GM20000 (cell line): ENCODE data around the gene MCFD2.

Experiments used
- DNase-seq: peaks from one replicate; pipeline ENCODE4 v3.0.0; 2012; ENCODE audit warnings: low spot score
- TF ChIP-seq, protein P1 (sequence below): IDR thresholded peaks from 2 replicates; pipeline ENCODE4 v1.5.1; 2012; ENCODE audit warnings: mild to moderate bottlenecking, control low read depth; ENCODE audit errors: extremely low read depth, missing control alignments

The MCFD2 gene

DNA sequence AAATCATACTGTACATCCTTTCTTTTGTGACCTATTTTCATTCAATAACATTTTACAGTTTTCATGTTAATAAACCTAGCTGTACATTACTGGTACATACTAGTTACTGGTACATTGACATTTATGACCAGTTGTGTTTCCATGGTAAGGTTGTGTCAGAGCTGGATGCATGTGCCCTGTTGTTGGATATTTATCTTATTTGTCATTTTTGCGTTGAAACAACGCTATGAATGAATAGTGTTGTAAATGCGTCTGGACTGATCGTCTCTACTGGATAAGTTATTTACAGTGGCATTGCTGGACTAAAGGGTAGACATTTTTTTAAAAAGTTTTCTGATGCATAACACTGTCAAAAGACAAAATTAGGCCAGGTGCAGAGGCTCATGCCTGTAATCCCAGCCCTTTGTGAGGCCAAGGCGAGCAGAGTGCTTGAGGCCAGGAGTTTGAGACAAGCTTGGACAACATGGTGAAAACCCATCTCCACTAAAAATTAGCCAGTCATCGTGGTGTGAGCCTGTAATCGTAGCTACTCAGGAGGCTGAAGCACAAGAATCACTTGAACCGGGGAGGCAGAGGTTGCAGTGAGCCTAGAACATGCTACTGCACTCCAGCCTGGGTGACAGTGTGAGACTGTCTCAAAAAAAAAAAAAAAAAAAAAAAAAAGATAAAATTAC, 40.2 kb downstream of the MCFD2 start:
- TF ChIP-seq, protein P1, sequence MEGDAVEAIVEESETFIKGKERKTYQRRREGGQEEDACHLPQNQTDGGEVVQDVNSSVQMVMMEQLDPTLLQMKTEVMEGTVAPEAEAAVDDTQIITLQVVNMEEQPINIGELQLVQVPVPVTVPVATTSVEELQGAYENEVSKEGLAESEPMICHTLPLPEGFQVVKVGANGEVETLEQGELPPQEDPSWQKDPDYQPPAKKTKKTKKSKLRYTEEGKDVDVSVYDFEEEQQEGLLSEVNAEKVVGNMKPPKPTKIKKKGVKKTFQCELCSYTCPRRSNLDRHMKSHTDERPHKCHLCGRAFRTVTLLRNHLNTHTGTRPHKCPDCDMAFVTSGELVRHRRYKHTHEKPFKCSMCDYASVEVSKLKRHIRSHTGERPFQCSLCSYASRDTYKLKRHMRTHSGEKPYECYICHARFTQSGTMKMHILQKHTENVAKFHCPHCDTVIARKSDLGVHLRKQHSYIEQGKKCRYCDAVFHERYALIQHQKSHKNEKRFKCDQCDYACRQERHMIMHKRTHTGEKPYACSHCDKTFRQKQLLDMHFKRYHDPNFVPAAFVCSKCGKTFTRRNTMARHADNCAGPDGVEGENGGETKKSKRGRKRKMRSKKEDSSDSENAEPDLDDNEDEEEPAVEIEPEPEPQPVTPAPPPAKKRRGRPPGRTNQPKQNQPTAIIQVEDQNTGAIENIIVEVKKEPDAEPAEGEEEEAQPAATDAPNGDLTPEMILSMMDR: no peak
- no peak for DNase-seq

DNA sequence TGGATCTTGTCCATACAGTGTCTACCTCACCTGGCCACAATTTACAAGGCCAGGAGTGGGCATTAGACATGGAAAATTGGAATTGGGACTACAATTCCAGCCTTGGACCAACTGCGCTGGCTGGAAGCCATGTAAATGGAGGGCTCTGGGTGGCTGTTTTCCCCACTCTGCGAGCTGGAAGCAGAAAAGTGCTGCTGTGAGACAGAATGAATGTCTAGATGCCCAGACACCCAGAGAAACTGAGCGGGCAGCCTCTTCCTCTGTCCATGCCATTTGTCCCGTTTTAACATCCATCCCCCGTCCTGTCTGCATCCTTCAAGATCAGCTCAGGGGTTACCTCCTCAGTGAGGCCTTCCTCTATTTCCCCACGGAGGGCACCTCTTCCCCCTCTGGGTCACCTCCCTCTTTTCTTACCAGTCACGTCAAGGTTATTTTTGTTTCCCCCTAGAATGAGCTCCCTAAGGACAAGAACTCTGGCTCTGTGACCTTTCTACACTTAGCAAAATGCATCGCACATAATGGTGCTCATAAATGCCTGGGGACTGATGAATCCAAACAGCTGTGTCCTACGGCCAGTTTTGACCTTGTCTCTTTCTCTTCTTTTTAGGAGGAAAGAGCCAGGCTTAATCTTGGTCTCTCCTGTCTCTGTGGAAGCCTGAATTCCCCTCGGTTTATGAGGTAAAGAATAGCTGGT, 41.2 kb downstream of the MCFD2 start:
- DNase-seq: no peak
- TF ChIP-seq, protein P1: no peak

DNA sequence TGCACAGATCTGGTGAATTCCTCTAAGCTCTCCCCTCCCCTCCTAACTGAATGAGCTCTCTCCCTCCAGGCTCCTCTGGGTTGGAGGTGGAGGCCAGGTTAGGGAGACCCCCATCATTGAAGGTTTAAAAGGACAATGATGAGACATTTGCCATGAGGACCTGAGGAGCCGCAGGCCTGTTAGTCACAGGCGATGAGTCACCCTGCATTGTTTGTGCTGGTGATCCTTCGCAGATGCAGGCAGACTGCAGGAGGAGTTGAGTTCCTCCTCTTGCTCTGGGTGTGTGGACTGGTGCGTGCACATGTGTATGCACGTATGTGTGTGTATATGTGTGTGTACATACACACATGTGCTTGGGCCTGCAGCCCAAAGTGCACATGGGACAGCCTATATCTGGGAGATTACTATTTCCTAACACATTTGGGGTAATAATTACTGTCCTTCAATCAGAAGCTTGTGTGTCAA, 42.0 kb downstream of the MCFD2 start:
- no peak for DNase-seq
- TF ChIP-seq, protein P1: no peak

DNA sequence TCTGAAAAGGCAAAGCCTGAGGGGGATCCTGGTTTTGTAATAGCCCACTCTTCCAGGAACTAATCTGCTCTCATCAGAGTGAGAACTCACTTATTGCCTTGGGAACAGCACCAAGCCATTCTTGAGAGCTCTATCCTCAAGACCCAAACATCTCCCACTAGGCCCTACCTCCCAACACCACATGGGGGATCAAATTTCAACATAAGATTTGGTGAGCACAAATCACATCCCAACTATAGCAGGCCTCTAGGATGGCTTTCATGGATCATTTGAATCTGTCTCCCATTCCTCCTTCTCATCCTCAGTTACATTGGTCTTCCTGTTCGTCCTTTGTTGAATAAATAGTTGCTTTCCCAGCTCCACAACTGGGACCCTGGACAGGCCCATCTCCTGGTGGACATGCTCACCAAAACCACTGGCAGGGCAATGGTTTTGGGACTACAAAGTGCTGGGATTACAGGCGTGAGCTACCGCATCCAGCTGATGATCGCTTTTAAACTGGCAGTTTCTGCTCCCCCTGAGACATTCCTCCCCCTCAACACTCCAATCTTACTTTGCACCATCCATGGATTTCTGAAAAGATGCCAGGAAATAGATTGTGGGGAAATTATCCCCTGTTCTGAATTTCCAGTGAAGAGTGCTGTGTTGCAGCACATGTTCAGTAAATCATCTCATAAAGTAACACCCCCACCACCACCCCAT, 42.6 kb downstream of the MCFD2 start:
- TF ChIP-seq, protein P1: no peak
- DNase-seq: no peak

DNA sequence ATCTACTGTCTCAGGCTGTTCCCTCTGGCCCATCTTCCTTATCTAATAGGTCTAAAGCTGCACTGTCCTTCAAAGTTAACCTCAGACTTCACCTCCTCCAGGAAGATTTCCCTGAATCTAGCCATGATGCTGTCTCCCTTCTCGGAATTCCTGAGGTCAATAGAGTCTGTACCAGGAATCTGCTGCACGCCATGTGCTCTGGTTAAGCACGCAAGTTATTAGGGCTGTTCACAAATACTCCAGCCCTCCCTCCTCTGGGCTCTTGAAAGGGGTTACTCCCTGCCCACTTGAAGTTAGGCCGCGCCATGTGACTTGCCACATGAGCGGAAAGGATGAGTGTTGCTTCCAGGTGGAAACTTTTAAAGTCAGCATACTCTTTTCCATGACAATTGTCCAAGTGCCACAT, 43.6 kb downstream of the MCFD2 start:
- TF ChIP-seq, protein P1: no peak
- no peak for DNase-seq

DNA sequence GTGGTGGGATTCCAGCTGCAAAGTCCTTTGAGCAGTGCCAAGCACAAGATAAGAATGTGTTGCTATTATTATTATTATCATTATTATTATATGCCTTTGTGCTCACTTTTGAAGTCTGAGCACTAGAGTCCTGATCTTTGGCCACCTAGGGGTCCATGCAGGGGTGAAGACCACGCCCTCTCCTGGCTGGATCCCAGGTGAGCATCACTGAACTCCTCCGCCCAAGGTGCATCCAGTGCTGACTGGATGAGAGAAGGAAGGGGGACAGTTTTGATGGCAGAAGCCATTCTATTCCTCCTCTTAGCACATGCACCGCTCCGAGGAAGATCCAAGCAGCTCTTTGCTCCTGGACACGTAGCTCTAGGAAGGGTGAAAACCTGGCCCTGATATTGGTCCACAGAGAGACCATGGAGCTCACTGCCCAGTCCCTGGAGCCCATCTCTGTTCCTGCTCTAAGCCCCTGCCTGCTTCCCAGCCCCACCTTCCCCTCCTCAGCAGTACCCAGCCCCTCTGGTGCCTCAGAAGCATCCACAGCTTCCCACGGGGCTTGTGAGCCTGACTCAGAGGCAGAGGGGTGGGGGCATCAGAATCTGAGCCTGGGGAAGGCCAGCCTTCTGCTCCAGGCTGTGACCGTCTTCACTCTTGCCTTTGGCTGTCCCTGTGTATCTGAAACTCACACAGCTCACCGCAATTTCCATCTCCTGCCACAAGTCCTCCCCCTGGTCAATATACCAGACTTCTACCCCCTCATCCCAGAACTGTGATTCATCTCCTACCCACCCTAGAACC, 45.4 kb downstream of the MCFD2 start:
- TF ChIP-seq, protein P1: no peak
- no peak for DNase-seq
